Measurements from ENCODE around the gene TPO.
"Not testable (repeated sequence)": the region's sequence is repeated elsewhere in the genome, so short reads cannot be mapped to it uniquely, and the experiment has no call there.

Gene TPO

DNA sequence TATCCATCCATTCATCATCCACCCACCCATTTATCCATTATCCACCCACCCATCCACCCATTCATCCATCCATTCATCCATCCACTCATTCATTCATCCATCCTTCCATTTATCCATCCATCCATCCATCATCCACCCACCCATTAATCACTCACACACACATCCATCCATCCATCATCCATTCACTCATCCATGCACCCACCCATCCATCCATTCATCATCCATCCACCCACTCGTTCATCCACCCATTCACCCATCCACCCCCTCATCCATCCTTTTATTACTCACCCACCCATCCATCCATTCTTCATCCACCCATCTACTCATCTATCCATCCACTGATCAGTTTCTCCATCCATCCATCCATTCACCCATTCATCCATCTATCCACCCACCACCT lies 8.1 kb upstream of the TPO start:
- no peak for DNase-seq (ENCODE audit: low read depth in 2 of 3, low spot score in 2 of 3)

DNA sequence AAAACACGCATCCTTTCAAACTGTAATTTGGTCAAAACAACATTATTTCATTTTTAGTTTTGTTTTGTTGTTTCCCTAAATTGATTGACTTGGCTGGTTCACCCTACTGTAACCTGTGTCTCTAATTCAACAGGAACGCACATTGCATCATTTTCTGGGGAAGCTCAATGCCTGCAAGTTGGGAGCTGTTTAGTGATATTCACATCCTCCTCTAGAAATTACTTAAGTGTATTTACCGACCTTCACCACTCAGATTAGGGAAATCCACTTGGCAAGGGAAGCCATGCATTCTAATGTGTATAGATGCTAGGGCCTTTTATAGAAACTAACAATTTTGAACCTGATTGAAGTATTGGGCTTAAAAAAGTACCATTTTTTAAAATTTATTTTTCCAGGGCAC lies 7.3 kb upstream of the TPO start:
- no peak for DNase-seq (ENCODE audit: low read depth in 2 of 3, low spot score in 2 of 3)

DNA sequence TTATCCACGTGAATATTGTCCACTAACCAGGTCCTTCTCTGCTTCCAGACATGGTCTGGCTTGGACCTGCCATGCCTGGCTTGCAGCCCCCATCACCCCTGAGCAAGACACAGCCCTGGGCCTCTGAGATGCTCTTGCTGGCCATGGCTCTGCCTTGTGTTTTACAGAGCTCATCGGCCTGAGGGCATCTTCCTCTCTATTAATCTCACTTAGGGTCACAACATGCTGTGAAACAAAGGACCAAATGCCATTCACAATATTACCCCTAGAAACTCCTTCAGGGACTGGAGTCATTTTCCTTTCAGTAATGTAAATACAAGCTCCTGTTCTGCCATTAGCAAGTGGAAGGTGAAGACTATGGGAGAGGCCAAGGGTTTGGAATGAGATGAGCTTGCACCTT lies 6.8 kb upstream of the TPO start:
- DNase-seq (ENCODE audit: low read depth in 2 of 3, low spot score in 2 of 3): no peak

DNA sequence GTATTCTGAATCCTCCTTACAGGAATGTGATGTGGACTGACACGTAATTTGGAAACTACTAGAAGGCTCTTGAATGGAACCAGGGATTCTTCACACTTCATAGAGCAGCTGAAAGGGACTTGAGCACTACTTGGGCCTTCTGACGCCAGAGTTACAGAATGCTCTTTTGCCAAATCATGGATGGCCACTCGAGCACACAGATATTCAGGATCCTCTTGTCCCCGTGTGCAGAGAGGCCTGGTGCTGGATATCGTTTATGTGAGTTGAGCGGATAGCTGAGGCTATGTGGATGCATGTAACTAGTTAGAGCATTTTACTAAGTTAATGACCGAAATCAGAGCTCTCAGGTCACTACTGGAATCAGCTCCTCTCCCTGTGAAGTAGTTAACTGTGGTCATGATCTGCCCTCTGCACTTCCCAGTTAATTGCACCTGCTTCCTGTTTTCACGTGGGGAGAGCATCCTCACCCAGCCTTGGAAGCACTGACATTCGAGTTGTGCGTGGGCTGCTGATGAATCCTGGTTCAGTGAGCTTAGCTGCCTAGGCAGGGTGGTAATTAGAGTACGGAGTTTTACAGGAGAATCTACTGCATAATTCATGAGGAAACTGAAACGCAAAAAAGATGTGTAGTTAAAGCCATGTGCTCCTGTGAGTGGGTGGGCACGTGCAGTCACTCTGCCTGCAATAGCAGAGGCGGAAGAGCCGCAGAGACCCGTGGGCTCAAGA lies 5.2 kb upstream of the TPO start:
- DNase-seq (ENCODE audit: low read depth in 2 of 3, low spot score in 2 of 3): no peak

DNA sequence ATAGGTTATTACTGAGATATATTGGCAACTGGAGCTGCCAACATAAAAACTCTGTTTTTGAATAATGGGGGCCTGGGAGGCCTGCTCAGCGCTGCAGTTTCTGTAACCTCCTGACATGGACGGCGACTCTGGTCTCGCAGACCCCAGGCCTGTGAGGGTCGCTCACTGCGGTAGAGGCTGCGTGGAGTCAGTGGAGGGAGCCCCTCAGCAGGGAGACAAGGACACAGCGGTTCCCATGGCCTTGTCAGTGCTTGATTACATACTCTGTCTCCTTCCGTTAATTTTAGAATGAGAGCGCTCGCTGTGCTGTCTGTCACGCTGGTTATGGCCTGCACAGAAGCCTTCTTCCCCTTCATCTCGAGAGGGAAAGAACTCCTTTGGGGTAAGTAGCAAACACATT lies 858 bp downstream of the TPO start:
- no peak for DNase-seq (ENCODE audit: low read depth in 2 of 3, low spot score in 2 of 3)

DNA sequence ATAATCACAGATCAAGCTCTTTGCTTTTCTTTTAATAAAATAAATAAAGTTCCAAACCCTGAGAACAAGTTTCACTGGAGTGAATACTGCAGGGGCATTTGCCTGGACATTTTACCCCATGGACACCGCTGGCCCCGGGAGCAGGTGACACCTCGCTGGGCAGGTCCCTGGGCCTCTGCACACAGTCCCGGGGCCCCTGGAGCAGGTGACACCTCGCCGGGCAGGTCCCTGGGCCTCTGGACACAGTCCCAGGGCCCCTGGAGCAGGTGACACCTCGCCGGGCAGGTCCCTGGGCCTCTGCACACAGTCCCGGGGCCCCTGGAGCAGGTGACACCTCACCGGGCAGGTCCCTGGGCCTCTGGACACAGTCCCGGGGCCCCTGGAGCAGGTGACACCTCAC lies 1.6 kb downstream of the TPO start:
- not testable (repeated sequence) for DNase-seq (ENCODE audit: low read depth in 2 of 3, low spot score in 2 of 3)

DNA sequence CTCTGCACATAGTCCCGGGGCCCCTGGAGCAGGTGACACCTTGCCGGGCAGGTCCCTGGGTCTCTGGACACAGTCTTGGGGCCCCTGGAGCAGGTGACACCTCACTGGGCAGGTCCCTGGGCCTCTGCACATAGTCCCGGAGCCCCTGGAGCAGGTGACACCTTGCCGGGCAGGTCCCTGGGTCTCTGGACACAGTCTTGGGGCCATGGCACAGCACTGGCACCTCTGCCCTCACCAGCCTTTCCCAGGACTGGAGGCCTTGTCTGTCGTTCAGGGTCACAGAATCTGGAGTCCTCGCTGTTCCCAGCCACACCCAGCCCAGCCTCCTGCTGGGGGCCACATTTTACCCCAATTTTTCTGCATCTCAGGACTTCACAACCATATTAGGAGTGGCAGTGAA lies 2.2 kb downstream of the TPO start:
- no peak for DNase-seq (ENCODE audit: low read depth in 2 of 3, low spot score in 2 of 3)

DNA sequence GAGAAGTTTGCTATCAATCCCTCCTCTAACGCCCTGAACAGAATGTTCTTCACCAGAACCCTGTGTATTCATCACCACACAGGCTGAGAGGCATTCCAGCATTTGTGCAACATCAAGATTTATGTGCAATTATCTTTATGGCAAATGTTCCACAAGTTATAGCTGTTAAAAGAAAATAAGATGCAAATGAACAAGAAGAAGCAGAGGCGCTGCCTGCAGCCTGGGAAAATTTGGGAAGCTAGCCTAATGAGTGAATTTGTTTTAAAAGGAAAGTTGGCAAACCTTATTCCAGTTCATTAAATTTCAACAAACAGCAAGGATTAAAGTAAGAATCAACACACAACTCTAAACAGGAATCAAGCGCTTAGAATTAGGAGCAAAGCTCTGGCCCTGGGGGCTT lies 5.3 kb downstream of the TPO start:
- DNase-seq (ENCODE audit: low read depth in 2 of 3, low spot score in 2 of 3): no peak

DNA sequence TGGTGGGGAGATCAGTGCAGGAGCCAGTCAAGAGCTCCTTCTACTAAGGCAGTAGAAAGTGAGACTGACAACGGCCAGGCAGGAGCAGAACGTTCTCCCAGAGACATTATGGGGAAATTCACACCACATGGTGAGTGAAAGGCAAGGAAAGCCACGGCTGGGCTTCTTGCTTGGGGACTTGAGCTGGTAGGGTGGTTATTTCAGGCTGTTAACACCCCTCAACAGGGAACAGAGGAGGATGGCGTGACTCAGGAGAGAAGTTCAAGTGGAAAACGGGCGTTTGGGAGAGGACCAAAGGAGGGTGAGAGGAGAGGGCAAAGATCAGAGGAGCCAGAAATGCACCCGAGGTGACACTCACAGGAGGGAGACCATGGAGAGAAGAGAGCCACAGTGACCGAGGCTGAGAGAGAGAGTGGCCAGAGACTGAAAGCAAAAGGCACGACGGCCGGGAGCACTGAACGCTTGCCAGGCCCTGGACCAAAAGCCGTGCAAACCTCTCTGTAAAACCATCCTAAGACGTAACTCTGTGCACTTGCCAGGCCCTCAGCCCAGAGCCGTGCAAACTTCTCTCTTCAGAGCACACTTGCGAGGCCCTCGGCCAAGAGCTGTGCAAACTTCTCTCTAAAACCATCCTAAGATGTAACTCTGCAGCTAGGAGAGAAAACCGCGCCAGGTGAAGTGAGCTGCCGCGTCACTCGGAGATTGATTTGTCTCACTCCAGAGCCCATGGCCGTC lies 7.7 kb downstream of the TPO start:
- DNase-seq (ENCODE audit: low read depth in 2 of 3, low spot score in 2 of 3): no peak

DNA sequence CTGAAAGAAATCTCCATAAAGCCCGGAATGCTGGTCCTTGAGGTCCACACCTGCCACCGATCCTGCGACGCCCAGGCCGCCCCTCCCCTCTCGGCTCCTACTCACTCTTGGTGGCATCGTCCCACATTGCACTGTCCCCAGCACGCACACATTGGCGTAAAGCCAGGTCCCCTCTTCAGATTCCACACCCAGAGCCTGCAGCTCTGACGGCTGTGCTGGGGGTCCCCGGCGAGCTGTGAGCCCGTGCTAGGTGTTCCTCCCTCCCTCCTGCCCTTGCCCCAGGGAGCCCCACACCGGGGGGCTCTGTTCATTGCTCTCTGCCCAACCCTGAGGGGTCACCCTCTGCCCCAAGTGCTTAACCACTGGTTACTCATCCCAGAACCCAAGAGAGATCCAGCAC lies 8.5 kb downstream of the TPO start:
- no peak for DNase-seq (ENCODE audit: low read depth in 2 of 3, low spot score in 2 of 3)

DNA sequence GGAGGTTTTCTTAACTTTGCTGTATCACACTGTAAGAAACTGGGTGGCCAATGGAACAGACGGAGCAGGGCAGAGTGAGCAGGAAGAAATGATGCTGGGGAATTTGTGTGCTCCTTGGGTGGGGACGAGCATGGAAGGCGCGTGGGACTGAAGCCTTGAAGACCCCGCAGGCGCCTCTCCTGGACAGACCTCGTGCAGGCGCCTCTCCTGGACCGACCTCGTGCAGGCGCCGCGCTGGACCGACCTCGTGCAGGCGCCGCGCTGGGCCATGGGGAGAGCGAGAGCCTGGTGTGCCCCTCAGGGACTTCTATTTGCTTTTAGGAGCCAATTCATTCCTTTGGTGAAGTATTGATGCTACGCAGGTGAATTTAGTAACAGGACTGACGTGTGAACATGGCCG lies 8.9 kb downstream of the TPO start:
- DNase-seq (ENCODE audit: low read depth in 2 of 3, low spot score in 2 of 3): no peak

DNA sequence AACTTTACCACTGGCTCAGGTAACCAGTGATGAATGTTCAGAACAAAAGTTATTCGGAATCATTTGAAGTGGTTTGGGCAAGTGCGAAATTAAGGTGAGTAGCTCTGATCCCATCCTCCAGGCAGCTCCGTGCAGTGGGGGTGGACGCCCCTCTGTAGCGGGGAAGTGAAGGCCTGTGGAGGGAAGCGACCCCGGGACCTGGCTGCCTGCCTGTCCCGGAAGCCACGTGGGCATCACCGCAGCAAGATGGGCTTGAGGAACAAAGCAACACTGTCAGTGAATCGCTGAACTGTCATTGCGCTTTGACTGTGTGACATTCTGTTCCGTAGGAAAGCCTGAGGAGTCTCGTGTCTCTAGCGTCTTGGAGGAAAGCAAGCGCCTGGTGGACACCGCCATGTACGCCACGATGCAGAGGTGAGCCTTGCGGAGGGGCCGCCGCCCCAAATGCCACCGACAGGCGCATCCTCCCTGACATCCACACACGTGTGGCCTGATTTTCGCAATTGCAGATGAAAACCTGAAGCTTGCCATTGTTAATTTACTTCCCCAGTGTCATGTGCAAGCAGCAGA lies 9.5 kb downstream of the TPO start:
- no peak for DNase-seq (ENCODE audit: low read depth in 2 of 3, low spot score in 2 of 3)

DNA sequence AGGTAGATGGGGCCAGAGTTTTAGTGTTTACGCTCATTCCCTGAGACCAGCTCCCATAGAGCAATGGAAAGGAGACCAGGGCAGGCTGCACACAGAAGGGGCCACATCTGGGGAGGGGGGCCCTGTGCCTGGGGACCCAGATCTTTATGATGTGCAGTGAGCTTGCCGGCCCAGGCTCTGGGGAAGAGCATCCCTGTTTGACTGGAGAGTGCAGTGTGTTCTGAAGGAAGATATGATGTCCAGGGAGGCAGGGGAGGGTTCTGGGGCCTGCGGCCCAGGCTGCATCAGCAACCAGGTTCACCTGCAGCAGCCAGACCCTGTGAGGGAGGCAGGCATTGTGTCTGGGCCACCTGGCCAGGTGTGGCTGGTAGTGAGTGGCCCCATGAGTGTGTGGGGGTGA lies 13.8 kb downstream of the TPO start:
- DNase-seq (ENCODE audit: low read depth in 2 of 3, low spot score in 2 of 3): no peak

DNA sequence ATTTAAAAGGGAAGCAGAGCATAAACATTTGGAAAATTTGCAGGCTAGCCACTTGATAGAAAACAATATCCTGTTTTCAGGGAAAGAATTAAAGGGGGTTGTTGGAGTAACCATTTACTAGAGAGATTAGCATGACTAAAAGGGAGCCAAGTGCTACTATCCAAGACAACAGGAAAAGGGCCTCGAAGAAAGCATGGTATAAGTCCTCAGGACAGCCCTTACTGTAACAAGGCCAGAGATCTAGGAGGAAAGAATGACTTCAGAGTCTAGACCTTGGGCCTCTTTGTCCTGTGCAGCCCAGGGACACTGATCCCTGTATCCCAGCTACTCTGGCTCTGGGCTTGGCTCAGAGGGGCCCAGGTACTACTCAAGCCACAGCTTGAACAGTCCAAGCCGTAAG lies 16.6 kb downstream of the TPO start:
- no peak for DNase-seq (ENCODE audit: low read depth in 2 of 3, low spot score in 2 of 3)

DNA sequence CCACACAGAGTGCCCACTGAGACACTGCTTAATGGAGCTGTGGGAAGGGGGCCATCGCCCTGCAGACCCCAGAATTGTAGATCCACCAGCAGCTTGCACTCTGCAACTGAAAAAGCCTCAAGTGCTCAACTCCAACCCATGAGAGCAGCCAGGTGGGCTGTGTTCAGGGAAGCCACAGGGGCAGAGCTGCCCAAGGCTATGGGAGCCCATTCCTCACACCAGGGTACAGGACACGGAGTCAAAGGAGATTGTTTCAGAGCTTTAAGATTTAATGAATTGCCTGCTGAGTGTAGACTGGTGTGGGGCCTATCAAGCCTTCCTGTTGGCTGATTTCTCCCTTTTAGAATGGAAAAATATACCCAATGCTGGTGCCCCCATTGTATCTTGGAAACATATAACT lies 17.2 kb downstream of the TPO start:
- DNase-seq (ENCODE audit: low read depth in 2 of 3, low spot score in 2 of 3): no peak

DNA sequence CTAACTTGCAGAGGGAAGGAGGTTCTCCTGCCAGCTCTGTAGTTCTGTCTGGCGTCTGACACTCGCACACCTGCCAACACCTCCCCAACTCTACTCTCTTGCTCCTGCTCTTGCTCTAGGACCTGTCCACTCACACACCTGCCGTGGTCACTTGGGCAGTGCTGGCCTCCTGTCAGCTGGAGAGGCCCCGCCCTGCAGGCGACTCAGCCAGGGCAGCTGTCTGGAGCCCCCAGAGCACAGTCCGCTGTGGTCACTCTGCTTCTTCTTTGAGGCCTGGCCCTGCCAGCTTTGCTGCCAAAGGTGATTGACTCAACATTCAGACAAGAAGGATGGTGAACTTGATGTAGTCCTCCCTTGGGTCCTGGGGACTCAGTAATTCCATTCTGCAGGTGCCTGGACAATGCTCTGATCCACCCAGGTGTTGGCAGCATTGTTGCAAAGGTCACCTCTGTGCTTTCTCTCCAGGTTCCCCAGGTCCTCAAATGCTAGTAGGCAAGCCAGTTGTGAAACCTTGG lies 18.7 kb downstream of the TPO start:
- DNase-seq (ENCODE audit: low read depth in 2 of 3, low spot score in 2 of 3): no peak

DNA sequence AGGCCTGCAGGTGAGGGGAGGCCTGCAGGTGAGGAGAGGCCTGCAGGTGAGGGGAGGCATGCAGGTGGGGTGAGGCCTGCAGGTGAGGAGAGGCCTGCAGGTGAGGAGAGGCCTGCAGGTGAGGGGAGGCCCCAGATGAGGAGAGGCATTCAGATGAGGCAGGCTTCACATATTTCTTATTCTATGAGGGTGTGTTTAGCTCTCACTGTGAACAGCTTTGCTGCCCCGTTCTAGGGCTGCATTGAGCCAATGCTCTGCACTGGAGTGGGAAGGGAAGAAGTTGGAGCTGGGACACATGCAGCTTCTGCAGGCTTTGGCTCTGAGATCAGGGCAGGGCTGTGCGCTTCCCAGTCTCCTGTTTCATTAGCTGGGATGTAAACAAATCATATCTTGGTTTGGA lies 19.5 kb downstream of the TPO start:
- no peak for DNase-seq (ENCODE audit: low read depth in 2 of 3, low spot score in 2 of 3)

DNA sequence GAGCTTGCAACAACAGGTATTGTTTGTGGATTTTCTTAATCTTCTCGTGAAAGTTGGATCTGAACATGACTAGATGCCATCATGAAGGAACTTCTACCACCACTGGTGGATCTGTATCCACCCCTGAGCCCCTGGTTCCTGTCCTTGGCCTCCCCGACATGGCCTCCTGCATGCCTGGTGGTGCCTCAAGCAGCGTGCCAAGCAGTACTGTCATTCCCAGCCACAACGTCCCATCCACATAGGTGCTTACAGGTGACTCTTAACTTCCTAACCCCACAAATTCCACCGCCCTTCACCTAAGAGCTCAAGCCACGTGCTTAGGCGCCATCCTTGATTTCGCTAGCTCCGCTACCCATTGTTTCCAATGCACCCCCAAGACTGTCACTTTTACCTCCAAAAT lies 23.1 kb downstream of the TPO start:
- no peak for DNase-seq (ENCODE audit: low read depth in 2 of 3, low spot score in 2 of 3)

DNA sequence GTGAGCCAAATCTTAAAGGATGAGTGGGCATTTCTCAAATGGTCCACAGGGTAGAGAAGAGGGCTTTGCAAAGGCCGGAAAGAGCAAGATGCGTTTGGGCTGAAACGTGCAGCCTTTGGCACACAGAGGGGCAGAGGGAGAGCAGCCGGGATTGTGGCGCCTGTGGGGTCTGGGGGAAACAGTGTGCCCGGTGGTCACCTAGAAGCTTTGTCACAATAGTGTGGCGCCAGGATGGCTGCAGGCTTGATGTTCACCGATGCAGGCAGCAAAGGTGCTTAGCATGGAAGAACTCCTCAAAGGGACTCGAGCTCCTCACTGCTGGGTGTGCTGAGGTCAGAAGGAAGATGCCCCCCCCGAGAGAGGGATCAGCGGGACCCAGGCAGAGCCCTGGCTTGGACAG lies 23.8 kb downstream of the TPO start:
- no peak for DNase-seq (ENCODE audit: low read depth in 2 of 3, low spot score in 2 of 3)

DNA sequence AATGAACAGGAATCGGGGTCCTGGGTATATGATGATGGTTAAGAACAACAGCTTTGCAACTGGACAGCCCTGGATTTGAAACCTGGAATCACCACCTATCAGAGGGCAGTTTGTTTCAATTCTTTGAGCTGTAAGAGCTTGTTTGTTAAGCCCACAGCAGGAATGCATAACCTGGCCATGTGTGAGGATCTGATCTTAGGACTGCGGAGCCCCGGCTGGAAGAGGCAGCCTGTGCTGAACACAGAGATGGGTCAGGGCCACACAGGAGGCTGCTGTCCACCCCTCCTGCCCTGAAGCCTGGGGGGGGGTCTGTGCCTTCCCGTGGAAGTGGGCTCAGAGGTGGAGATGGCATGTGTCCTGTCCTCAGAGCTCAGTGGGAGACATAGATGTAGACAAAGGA lies 24.3 kb downstream of the TPO start:
- no peak for DNase-seq (ENCODE audit: low read depth in 2 of 3, low spot score in 2 of 3)

DNA sequence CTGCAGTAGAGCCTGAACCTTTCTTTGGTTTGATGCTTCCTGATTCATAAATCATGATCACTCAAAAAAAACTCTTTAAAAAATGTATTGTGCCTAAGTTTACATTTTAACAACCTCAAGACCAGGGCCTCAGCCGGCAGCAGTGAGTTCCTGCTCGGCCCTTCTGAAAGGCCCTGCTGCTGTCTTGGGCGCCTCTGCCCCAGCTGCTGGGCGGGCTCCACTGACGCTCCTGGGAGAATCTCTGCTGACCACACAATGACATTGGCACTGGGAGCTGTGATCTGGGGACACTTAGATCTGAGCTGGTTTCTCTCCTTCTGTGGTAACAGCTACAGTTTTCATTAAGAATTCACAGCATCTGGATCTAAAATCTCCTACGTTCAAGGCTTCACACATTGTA lies 25.7 kb downstream of the TPO start:
- DNase-seq (ENCODE audit: low read depth in 2 of 3, low spot score in 2 of 3): no peak

DNA sequence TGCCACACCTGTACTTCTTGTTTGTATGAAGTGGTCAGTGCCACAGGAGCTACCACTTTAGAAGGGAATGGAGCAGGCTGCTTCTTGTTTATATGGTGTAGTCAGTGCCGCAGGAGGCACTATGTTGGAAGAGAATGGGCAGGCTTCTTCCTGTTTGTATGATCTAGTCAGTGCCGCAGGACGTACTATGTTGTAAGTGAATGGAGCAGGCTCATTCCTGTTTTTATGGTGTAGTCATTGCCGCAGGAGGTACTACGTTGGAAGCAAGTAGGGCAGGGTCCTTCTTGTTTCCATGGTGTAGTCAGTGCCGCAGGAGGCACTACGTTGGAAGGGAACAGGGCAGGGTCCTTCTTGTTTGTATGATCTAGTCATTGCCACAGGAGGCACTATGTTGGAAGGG lies 27.3 kb downstream of the TPO start:
- DNase-seq (ENCODE audit: low read depth in 2 of 3, low spot score in 2 of 3): no peak

DNA sequence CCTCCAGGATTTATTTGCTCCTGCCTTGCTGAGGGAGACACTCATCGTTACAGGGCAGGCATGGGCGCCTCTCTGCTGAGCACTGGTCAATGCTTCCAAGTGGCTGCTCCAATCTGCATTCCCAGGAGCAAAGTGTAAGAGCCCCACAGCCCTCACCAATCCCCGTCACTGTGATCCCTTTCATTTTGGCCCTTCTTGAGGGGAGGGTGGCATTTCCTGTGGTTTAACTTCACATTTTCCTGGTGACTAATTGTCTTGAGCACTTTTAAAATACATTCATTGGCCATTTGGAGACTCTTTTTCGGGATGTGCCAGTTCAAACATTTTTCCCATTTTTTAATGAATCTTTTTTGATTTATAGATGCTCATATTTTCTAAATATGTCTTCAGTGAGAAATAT lies 33.0 kb downstream of the TPO start:
- DNase-seq (ENCODE audit: low read depth in 2 of 3, low spot score in 2 of 3): no peak
